CD4-positive, alpha-beta T cell treated with Interferon alpha-2 for 1 hour (primary cell): ENCODE data around the gene CACNB2.

Experiments
- DNase-seq, 2 donors: peaks; one replicate each; pipeline ENCODE4 v3.0.0-alpha.2; 2020 to 2022

Gene CACNB2

DNA sequence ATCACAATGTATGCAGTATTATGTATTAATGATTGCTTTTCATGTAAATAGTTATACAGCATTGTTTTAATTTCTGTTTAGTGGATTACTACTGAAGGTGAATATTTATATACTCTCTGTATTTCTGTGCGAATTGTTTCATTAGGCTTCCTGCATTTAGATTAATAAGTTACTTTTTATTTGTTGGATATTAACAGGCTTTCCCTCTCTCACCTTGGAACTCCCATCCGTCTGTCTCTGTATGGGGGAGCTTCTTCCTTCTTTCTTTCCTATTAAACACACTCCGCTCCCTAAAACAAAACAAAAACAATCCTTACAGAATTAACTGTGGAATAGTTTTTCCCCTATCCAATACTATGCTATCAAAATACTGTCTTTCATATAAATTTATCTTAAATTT lies 205.1 kb downstream of the CACNB2 start:
- no peak for DNase-seq

DNA sequence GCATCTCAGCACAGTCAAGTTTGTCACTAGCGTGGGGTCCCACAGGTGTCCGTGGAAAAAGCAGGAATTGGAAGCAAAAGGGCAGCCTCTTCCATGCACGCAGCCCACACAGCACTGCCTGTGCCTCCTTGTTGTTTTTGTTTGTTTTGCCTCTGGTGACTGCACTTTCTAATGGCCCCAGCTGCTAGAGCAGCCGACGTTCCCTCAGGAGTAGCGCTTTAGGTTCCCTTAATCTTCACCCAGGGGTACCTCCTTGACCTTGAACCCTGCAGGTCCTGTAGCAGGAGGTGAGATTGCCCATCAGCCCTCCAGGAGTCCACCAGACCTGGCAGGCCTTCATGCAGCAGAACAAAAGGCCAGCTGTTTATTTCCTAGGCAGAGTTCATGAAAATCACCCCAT lies 210.1 kb downstream of the CACNB2 start:
- DNase-seq, result no peak

DNA sequence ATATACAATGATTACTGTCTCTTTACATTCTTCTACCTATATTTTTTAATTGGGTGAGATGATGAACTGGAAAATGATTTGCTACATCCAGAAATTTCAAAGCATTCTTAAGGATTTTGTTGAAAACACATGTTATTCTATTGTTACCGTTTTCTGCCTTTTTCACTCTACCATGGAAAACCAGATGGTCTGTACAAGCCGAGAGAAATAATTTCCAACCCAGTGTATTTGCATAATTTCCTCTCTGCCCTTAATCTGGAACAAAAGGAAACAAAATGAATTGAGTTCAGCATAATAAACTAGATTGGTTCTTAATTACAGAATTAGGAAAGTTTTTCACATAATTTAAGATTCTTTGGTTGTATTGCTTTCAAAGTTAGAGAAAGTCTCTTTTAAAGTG lies 211.2 kb downstream of the CACNB2 start:
- DNase-seq, result no peak

DNA sequence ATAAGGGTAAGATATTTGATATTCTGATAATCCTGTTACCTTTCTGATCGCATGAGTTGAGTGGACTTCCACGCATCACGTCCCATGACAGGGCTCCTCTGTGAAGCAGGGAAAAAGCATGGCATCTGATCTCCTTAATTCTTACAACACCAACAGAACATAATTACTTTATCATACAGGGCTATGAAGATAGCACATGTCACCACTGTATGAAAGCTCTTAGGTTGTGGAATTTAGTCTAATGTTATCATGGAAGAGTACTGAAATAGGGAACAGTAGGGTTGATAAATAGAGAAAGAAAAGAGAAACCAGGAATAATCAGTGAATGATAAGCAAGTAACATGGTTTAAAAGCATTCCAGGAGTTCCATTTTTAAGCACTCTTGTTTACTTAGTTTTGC lies 212.0 kb downstream of the CACNB2 start:
- DNase-seq, result no peak

DNA sequence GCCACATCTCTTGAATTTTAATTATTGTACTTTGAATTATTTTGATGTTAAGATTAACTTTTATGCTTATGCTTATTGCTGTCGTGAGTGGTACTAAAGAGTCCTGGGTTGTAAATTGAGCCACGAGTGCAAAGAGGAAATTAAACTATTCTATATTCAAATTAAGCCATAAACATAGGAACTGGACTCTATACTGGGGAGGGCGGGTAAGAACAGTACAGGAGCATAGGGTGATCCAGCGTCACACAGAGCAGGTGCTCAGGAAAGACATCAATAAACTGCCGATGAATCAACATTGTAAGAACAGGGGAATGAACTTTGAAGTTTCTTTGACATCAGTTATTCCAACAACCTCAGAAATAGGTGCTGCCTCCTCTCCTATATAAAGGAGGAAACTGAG lies 219.6 kb downstream of the CACNB2 start:
- no peak for DNase-seq

DNA sequence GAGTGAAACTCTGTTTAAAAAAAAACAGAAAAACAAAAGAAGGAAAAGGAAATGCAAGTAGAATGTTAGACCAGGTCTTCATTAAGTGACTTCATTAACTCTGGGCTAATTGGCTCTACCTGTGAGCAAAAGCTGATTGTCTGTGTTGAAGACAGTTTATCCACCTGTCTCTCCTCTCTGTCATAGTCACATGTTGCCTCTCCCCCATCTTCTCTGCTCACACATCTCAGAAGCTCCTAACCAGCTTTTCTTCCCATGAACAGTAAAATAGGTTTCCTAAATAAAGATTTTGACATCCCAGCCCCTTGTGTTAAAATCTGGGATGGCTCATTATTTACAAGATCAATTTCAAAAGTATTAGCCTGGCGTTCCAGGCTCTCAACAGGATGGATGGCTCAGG lies 222.7 kb downstream of the CACNB2 start:
- no peak for DNase-seq

DNA sequence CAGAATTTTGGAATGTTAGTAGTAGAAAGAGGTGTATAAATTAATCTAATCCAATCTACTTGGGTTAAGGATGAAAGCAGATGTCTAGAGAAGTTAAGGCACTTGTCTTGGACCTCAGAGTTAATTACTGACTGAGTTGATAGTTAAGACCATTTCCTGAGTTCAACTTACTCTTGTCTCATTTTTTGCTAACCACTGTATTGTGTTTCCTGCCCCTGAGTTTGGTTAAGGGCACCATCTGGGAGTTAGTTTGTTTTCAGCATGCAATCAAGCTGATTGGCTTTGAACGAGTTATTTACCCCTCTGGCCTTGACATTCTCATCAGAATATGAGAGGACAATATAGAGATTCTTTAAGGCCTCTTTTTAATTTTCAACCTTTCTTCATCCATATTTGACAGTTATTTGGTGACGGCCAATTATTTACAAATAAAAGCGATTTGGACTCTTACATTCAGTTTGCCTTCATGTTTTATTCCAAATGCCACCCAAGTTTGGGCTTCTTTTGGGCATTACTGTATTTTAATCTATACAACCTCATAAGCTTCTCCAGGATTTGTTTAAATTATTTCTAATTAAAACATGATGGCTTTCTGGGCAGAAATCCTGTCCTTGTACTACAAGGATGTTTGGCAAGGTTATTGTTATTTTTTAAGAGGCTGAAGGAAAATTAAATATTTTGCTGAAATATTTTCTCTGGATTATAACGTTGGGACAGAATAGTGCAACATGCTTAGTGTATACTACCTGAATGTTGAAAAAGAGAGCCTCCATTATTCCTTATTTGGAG lies 225.0 kb downstream of the CACNB2 start:
- DNase-seq, result no peak

DNA sequence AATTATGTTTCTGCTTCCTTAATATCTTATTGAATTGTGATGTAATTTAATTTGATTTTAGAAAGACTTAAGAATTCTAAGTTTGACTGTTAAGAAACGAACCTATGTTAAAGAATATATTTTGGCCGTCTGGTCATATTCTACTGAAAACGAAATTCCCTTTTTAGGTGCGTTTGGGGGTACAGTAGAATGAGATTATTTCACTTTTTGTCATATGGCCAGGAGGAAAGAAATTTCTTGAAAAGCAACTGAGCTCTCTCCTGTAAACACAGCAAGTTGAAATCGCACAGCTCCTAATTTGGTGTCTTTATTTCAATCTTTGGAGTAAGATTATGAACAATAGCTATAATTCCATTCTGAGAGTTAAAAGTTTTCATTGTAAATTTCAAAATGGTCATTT lies 227.6 kb downstream of the CACNB2 start:
- no peak for DNase-seq

DNA sequence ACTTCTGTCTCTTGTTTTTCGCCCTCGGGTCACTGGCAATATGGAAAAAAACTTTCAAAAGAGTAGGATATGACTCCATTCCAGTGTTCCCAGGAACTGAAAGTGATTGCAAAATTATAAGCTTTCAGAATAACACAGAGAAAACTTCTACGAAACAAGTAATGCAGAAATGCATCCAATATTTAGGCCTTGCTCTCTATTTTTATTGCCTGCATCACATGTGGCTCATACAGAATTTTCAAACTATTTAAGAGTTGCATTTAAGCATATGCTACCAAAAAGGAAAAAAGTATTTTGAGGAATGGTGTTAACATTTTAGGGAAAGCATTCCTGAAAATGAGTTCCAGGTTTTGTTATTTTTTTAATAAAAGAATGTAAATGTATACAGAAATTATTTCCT lies 228.0 kb downstream of the CACNB2 start:
- no peak for DNase-seq

DNA sequence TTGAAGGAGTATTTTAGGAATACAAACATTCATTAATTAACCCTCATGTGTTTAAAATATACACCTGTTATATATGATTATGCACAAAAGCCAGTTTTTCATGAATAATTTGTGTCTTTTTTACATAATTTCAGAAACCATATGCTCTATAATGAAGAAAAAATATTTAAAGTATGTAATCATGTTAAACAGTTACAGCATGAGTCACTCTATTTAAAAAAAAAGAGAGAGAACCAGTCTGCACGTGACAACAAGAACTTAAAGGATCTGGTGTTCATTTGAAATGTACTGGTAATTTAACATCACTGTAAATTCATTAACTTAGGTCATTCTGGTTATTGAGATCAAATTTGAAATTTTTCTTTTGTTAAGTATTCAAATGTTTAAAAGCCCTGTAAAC lies 228.5 kb downstream of the CACNB2 start:
- DNase-seq, result no peak

DNA sequence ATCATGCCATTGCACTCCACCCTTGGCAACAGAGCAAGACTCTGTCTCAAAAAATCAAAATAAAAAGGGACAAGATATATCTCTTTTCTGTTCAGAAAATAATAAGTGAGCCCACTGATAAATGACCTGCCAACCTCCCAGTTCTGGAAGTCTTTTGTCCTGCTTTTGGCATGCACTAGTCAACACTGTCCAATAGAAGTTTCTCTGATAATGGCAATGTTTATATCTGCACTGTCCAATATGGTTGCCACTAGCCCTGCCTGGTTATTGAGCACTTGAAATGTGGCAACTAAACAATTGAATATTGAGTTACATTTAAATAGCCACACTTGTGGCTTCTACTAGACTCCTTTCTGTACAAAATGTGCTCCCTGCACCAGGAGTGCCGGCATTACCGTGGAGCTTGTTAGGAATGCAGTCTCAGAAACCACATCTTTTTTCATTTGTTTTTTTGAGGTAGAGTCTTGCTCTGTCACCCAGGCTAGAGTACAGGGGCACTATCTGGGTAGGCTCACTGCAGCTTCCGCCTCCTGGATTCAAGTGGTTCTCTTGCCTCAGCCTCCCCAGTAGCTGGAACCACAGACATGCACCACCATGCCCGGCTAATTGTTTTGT lies 229.7 kb downstream of the CACNB2 start:
- DNase-seq, result no peak

DNA sequence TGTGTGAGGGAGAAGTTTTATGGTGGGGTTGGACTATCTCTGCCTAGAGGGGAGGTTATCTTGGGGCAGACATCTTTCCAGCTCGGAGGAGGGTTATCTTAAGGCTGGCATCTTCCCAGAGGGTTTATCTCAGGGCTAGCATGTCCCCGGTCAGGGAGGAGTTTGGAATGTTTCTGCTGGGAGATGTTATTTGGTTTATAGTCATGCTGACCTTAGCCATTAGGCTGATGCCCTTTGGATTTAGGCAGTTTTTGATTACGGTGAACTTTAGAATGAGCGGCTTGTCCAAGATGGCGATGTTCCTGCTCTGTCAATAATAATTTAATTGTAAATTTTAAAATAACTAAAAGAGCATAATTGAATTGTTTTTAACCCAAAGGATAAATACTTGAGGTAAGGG lies 236.4 kb downstream of the CACNB2 start:
- no peak for DNase-seq

DNA sequence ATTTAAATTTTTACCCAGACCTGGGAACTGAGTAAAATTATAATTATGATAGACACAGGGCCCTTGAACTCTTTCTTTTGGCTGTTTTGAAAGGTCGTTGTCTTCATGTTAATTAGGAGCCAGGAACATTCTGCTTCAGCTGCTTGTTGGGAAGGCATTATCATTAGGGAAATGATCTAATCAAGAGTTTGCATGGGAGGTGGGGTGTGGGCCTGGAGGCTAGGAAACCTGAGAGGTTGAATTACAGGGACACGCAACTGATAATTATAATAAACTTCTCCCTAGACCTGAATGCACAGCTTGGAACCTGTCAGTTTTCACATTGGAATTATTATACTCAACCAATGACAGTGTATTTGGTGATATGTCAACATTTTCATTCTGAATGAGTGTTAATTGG lies 237.7 kb downstream of the CACNB2 start:
- DNase-seq, result no peak

DNA sequence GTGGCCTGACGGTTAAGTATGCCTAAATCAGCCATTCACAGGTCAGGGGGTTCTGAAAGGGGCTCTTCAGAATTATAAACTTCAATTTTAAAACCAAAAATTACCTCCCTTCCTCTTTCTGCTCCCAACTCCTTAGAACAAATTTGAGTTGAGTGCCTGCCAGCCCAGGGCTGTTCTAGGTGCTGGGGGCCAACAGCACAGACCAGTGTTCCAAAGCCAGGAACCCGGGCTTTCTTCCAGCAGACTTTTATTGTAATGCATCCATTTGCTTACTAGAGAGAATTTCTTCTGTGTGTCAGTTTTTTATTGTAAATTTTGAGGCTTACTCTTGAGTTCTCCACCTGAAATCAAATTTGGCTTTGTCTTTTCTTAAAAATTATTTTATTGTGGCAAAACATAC lies 238.5 kb downstream of the CACNB2 start:
- DNase-seq, result no peak

DNA sequence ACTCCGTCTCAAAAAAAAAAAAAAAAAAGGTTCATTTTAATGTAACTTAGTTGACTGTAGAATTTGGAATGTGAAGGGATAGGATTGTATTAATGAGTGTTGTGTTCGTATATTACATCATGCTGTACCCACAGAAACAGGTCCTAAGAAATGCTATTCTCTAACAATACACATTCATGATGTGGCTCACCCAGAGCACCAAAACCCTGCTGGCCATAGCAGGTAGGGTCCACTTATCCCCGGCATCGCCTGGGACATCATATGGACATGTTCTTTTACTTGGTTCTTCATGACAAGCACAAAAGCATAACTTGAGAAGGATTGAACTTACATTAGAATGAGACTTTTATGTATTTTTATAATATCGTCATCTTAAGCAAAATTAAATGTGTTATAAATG lies 241.5 kb downstream of the CACNB2 start:
- no peak for DNase-seq

DNA sequence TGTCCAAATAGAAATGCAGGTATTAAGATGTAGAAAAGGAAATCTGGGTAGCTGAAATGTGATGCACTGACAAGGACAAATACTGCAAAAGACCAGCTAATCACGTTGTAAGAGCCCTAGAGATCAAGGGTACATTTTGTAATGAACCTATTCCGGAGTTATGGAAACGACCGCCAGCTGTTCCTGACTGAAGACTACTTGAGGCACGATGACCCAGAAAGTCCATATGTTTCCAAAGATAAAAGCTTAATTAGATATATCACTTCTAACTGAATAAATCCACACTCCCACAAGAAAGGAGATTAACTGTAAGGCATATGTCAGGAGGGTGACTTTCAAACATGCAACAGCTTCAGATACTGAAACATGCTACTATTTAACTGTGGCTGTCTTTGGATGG lies 257.7 kb downstream of the CACNB2 start:
- no peak for DNase-seq

DNA sequence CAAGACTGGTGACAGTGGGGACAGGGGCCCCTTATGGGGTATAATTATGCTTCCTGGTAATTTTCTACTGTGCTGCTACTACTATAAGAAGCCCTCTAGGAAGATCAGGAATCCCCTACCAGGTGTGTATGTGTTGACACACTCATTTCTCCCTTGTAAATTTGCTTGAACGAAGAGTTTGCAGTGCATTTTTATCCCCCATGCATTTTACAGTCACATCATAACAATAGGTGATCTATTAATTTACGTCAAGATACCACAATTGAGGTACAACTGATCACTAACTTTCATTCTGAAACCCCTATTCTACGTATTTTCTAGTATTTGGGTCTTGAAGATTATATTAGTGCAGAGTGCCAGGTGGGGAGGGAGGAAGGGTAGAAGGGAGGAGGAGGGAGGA lies 258.9 kb downstream of the CACNB2 start:
- no peak for DNase-seq

DNA sequence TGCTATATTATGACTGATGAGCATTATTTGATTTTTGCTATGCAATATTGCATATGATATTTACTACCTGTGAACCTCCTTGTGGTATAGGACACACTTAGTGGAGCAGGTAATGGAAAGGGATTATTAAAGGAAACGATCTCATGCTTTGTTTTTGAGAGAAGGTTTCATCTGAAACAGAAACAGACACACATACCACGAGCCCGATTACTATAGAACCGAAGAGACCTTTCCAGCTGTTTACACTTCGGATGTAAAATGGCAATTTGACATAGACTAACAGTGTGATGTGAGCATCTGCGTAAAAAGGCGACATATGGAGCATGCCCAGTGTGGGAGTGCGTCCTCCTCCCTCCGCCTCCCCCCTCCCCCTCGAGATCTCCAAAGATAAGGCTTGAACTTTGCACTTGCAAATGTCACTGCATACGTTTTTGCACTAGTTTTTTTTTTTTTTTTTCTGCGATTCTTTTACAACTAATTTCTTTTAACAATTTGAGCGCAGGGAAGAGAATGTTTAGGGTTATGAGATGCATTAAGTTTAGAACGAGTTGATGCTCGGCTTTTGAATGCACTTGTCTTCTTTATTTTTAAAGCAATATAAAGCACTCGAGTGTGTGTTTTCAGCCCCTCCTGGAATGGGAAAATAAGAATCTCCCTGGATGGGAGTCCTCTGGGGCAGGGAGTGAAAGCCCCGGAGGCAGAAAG lies 260.1 kb downstream of the CACNB2 start:
- DNase-seq, result no peak

DNA sequence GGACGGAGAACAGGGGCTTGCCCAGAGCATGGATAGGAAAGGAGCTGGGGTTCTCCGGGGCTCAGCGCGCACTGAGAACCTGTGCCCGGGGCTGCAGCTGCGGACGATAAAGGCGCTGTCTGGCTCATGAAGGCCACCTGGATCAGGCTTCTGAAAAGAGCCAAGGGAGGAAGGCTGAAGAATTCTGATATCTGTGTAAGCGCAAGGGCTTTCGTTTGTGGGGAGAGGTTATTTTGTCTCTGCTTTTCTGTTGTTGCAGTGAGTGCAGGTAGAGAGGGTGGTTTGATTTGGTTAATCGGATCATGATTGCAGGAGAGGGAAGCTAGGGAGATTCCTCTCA lies 260.7 kb downstream of the CACNB2 start:
- no peak for DNase-seq

DNA sequence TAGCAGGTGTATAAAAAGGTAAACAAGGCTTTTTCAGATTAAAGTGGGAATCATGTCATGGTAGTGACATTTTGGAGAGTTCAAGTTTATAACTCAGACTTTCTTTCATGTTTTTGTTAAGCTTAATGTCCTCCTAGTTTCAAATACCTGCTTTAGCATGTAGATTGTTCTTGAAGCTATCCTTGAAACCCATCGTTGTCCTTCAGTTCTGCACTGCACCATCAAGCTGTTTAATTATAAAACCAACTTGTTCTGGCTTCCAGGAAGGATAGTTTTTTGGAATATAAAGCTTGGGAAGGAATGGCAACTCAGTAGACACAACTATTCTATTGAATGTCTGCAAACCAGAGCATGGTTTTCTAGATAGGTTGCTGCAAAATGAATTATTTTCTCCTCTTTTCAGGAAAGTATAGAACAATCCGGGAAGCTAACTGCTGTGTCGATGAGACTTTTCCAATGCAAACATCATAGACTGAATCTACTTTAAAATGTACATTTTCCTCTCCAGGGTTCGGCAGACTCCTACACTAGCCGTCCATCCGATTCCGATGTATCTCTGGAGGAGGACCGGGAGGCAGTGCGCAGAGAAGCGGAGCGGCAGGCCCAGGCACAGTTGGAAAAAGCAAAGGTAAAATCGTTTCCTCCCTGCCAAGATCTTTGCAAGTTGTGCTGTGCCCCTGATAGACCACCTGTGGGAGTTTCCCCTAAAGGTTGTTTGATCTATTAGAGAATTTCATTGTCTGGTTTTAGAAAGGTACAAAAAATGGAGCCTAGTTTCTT lies 261.4 kb downstream of the CACNB2 start:
- no peak for DNase-seq

DNA sequence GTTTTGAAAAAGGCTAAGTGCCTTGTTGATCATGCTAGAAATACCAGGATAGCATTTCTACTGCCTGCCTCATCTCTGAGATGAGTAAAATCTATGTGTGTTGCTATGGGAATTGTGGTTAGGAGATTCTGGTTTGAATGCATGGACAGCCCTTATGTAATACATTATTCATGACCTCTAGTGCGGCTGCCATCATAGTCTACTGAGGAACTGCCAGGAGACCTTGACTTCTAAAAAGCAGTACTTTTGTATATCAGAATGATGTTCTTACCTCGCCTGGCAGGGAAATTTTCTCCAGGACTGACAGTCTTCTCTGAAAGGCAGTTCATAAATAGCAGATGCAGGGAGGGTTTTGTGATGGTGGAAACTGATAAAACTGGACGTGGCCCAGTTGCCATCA lies 262.6 kb downstream of the CACNB2 start:
- no peak for DNase-seq

DNA sequence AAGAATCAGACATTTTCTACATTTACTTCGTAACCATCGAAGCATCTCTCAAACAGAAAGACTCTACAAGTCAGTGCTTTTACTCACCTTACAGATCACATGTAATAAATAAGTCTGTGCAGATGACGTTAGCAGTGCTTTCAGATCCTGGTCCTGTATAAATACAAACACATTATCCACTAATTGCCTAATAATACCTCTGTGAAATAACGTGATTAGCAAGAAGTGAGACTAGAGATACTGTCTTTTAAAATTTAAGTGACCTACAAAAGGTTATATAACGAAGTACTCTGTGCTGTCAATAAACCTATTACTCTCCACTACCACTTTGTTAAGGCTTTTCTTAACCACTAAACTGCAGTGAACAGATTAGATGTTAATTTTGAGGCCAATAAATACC lies 264.3 kb downstream of the CACNB2 start:
- DNase-seq, result no peak

DNA sequence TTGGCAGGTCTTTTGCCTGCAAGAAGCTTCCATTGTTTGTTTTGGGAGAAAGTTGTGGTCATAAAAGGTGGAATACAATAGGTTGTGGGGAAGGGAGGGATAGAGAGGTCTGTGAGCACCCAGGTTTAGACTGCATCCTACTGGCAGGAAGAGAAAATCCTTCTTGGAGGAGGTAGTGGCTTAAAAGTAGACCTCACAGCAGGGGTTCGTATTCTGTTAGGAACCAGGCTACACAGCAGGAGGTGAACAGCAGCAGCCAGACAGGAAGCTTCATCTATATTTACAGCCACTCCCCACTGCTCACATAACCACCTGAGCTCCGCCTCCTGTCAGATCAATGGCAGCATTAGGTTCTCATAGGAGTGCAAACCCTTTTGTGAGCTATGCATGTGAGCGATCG lies 265.9 kb downstream of the CACNB2 start:
- DNase-seq, result no peak
